Mammary microvascular endothelial cell (primary cell): ENCODE data around the gene LILRB2. TPM values are rescaled to one million over a fixed set of nuclear protein-coding genes. Genes with fewer than 3 reads are reported as not detected.

Experiments
- total RNA-seq: library from RNA; depleted of rRNA; stranded (reverse); fragments of >200 nt; gene quantifications from 2 replicates; pipeline ENCODE4 v1.2.3, GENCODE V29; 2015

The LILRB2 gene
- not detected in 2 replicates for total RNA-seq

DNA sequence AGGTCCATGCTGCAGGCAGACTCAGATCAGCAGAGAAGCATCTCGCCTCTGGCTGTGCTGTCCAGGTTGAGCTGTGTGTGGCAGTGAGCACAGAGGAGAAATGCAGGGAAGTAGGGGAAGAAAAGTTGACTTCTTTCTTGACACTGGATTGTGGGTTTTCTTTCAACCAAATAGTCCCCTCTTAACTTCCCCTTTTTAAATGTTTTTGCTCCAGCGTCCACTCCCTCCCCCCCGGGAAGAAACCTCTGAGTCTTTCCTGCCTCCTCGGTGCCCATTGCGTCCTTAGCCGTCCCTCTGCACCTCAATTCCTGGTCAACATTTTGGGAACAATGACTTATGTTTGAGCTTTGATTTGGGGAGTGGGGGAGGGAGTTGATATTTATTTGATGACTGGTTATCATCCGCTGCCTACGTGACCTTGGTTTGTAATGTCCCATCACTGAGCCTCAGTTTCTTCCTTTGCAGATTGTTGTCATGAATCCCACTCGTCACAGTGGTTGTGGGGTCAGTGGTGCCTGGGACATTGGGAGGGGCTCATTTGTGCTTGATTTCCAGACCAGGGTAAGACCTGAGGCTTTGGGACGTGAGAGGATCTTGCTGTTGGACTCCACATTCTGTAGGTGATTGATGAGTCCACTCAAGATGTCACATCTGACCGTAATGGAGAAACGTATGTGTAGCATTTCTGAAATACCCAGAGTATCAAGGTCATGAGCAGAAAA, at the start of gene LILRB2:
Gene LILRB2 (minus strand): TSS at position 104 of the 722 bp plus-strand sequence. CDS start 614 bp downstream, outside the sequence.

DNA sequence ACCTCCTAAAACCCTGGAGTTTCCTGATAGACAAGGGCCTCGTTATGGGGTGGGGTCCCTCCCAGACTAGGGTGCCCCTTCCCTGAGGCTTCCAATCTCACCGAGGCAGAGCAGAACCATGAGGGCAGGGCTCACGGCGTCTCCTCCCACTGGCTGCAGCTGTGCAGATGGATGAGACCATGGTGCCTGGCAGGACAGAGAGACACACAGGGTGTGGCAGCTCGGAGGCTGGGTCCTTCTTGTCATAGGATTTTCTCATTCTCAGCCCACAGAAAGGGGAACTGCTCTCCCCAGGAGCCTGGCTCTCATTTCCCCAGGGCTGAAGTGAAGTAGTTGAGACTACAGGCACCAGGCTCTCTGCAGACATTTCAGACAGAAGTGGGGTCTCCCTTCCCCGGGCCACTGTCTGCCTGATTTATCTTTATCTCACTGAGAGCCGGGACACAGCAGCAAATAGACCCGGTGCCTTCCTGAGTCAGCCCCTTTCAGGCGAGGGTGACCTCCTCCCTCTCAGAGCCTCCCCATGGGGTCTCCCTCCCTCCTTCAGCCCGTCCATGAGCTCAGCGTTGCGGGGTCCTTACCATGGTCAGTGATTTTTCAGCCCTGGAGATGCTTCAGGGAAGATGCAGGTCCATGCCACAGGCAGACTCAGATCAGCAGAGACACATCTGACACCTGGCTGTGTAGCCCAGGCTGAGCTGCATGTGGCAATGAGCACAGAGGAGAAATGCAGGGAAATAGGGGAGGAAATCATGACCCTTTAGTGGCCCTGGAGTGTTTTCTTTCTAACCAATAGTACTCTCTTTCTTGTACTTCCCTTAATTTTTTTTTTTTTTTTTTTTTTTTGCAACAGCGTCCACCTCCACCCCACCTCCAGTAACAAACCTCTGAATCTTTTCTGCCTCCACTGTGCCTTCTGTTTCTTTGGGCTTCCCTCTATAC, 31.8 kb upstream of the LILRB2 start, which contains the start of gene LILRA5:
Gene LILRA5 (minus strand): TSS at position 731 of the 942 bp plus-strand sequence. CDS start 147 bp downstream, at position 584.

DNA sequence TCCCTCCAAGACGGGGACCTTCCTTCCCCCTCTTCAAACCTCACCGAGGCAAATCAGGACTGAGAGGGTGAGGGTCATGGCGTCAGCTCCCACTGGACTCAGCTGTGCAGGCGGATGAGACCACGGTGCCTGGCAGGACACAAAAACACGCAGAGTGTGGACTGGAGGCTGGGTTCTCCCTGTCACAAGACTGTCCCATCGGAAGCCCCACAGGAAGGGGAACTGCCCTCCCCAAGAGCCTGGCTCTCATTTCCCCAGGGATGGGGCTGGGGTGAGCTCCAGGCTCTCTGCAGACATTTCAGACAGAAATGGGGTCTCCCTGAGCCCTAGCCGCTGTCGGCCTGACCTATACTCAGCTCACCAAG, 23.8 kb downstream of the LILRB2 start, which contains the start of gene LILRB5:
Gene LILRB5 (minus strand): TSS at position 158 of the 365 bp plus-strand sequence. CDS start 80 bp downstream, at position 78.

DNA sequence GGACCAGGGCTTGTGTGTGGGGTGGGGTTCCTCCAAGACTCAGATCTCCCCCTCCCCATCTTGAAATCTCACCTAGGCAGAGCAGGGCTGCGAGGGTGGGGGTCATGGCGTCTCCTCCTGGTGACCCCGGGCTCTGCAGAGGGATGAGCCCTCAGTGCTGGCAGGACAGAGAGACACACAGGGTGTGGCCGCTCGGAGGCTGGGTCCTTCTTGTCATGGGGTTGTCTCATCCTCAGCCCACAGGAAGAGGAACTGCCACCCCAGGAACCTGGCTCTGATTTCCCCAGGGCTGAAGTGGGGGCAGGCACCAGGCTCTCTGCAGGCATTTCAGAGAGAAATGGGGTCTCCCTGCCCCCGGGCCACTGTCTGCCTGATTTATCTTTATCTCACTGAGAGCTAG, 38.3 kb downstream of the LILRB2 start, which contains the start of gene LILRA6:
Gene LILRA6 (minus strand): TSS at position 145 of the 400 bp plus-strand sequence.

Other genes with a start within 250 kb of the LILRB2 start
- gene VSTM1, start 217.2 kb downstream of the LILRB2 start, total RNA-seq: not detected in 2 replicates
- gene TARM1, start 199.7 kb downstream of the LILRB2 start, total RNA-seq: not detected in 2 replicates
- not detected in 2 replicates for gene OSCAR, start 180.3 kb downstream of the LILRB2 start, total RNA-seq
- 25.6 and 46.0 TPM in 2 replicates for gene NDUFA3, start 178.3 kb downstream of the LILRB2 start, total RNA-seq
- gene TFPT, start 165.5 kb downstream of the LILRB2 start, total RNA-seq: 57.4 and 58.0 TPM in 2 replicates
- 107 and 123 TPM in 2 replicates for gene PRPF31, start 165.4 kb downstream of the LILRB2 start, total RNA-seq
- 11.1 and 15.0 TPM in 2 replicates for gene CNOT3, start 143.3 kb downstream of the LILRB2 start, total RNA-seq
- gene LENG1, start 121.4 kb downstream of the LILRB2 start, total RNA-seq: 5.9 and 9.5 TPM in 2 replicates
- gene TMC4, start 108.0 kb downstream of the LILRB2 start, total RNA-seq: not detected in 2 replicates
- 176 and 214 TPM in 2 replicates for gene MBOAT7, start 91.5 kb downstream of the LILRB2 start, total RNA-seq
- 92.1 and 103 TPM in 2 replicates for gene TSEN34, start 89.8 kb downstream of the LILRB2 start, total RNA-seq
- 2,166 and 2,183 TPM in 2 replicates for gene RPS9, start 80.3 kb downstream of the LILRB2 start, total RNA-seq
- gene LILRB3, start 58.1 kb downstream of the LILRB2 start, total RNA-seq: not detected in 2 replicates
- not detected in 2 replicates for gene LILRA6, start 38.3 kb downstream of the LILRB2 start, total RNA-seq
- not detected in 2 replicates for gene LILRB5, start 23.8 kb downstream of the LILRB2 start, total RNA-seq
- not detected in 2 replicates for gene LILRA5, start 32.1 kb upstream of the LILRB2 start, total RNA-seq
- not detected in 2 replicates for gene LILRA4, start 58.1 kb upstream of the LILRB2 start, total RNA-seq
- not detected in 2 replicates for gene LAIR1, start 83.8 kb upstream of the LILRB2 start, total RNA-seq
- not detected in 2 replicates for gene TTYH1, start 134.4 kb upstream of the LILRB2 start, total RNA-seq
- 21.1 and 33.3 TPM in 2 replicates for gene LENG8, start 168.1 kb upstream of the LILRB2 start, total RNA-seq
- 2.9 and 6.0 TPM in 2 replicates for gene LENG9, start 182.7 kb upstream of the LILRB2 start, total RNA-seq
- gene CDC42EP5, start 192.2 kb upstream of the LILRB2 start, total RNA-seq: 46.9 and 49.0 TPM in 2 replicates
- gene LAIR2, start 221.7 kb upstream of the LILRB2 start, total RNA-seq: not detected in 2 replicates